ENCODE results near the gene PRUNE1.

DNA sequence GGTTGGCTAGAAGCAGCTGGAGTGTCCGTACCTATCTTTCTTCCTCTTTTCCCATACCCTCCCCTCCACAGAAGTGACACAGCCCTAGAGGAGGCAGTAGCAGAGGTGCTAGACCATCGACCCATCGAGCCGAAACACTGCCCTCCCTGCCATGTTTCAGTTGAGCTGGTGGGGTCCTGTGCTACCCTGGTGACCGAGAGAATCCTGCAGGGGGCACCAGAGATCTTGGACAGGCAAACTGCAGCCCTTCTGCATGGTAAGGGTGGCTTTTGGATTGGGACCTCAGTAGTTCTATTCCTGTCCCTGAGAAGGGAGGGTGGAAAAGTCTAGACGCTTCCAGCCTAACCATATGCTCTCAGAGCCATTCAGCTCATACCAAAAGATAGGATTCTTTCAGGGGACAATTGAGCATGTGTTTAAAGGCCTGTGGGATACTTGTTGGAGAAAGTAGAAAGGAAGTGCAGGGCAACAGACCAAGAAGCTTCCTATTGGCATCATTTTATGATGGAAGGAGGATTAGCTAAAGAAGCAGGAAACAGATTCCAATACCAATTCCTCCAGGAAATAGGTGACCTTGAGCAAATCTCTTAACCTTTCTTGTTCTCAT lies 16.4 kb downstream of the PRUNE1 start:
- TF ChIP-seq, protein P1, sequence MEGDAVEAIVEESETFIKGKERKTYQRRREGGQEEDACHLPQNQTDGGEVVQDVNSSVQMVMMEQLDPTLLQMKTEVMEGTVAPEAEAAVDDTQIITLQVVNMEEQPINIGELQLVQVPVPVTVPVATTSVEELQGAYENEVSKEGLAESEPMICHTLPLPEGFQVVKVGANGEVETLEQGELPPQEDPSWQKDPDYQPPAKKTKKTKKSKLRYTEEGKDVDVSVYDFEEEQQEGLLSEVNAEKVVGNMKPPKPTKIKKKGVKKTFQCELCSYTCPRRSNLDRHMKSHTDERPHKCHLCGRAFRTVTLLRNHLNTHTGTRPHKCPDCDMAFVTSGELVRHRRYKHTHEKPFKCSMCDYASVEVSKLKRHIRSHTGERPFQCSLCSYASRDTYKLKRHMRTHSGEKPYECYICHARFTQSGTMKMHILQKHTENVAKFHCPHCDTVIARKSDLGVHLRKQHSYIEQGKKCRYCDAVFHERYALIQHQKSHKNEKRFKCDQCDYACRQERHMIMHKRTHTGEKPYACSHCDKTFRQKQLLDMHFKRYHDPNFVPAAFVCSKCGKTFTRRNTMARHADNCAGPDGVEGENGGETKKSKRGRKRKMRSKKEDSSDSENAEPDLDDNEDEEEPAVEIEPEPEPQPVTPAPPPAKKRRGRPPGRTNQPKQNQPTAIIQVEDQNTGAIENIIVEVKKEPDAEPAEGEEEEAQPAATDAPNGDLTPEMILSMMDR (IDR thresholded peaks at IDR 0.05; ENCODE audit: insufficient read depth, low read length, poor library complexity, severe bottlenecking): peak; percentile 84
- no peak for TF ChIP-seq EZH2phosphoT487 (conservative IDR thresholded peaks at IDR 0.05; ENCODE audit: low read length)

All from SU-DHL-6 (cell line).